SIG-M5 treated with dmso at 0.1 percent for 504 hours (cell line): ENCODE results near the gene KPNA6.
"Not testable (repeated sequence)": the region's sequence is repeated elsewhere in the genome, so short reads cannot be mapped to it uniquely, and the experiment has no call there.

Experiments used
- DNase-seq: peaks from one replicate; lab custom pipeline; 2025; ENCODE audit not compliant: unreplicated experiment; lab: John Stamatoyannopoulos, UW

KPNA6 gene

GRCh38 chr1:32138965-32139364 is 31.1 kb downstream of the KPNA6 start:
- DNase-seq, result no peak

GRCh38 chr1:32142446-32143301 is 34.8 kb downstream of the KPNA6 start:
- DNase-seq, result peak; percentile 34

DNA sequence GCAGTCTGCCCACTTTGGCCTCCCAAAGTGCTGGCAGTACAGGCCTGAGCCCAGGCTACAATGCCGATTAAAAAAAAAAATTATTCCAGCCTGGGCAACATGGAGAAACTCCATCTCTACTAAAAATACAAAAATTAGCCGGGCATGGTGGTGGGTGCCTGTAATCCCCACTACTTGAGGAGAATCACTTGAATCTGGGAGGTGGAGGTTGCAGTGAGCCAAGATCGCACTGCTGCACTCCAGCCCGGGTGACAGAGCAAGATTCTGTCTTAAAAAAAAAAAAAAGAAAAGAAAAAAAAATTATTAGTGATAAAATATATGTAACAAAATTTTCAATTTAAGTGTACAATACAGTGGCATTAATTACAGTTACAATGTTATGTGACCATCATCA is 35.4 kb downstream of the KPNA6 start:
- not testable (repeated sequence) for DNase-seq

GRCh38 chr1:32144033-32144432 is 36.2 kb downstream of the KPNA6 start:
- DNase-seq, result no peak

DNA sequence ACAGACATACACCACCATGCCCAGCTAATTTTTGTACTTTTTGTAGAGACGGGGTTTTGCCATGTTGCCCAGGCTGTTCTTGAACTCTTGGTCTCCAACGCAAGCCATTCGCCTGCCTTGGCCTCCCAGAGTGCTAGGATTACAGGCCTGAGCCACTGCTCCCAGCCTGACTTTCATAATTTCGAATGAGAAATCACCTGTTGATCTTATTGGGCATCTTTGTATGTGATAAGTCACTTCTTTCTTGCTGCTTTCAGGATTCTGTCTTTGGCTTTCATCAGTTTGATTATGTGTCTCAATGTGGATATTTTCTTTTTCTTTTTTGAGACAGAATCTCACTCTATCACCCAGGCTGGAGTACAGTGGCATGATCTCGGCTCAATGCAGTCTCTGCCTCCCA is 39.9 kb downstream of the KPNA6 start:
- not testable (repeated sequence) for DNase-seq

GRCh38 chr1:32150847-32151246 is 43.0 kb downstream of the KPNA6 start:
- DNase-seq, result no peak

- no peak for DNase-seq
Observed at GRCh38 chr1:32151319-32151787, 43.5 kb downstream of the KPNA6 start.

- no peak for DNase-seq
Observed at GRCh38 chr1:32159189-32159588, 51.3 kb downstream of the KPNA6 start.

- no peak for DNase-seq
Observed at GRCh38 chr1:32163405-32163804, 55.5 kb downstream of the KPNA6 start.

GRCh38 chr1:32165633-32166032 is 57.8 kb downstream of the KPNA6 start:
- not testable (repeated sequence) for DNase-seq

DNA sequence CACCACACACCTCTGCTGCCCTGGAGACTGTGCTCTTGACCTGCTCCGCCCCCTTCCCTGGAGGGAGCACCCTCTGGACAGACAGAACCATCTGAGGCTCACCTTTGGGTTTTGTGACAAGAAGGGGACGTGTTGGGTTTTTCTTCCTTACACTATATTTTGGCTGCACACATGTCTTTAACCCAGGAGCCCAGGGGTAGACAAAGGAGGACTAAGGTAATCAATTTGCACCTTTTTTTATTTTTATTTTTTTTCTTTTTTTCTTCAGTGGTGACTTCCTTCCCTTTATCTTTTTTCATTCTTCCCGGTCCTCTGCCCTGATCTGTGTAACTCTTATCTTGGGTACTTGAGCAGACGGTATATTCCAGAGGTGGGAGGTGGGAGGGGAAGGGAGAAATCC is 63.1 kb downstream of the KPNA6 start:
- no peak for DNase-seq

- no peak for DNase-seq
Observed at GRCh38 chr1:32172621-32173245, 64.9 kb downstream of the KPNA6 start.

GRCh38 chr1:32178380-32179192 is 70.7 kb downstream of the KPNA6 start:
- DNase-seq, result peak; percentile 86

GRCh38 chr1:32179193-32179442 is 71.3 kb downstream of the KPNA6 start:
- DNase-seq, result no peak

- peak; percentile 83 for DNase-seq
Observed at GRCh38 chr1:32179443-32180185, 71.8 kb downstream of the KPNA6 start, which contains the start of gene TXLNA. Gene TXLNA, plus strand, starts transcription at chr1:32179675. Its CDS starts 671 bp downstream, at chr1:32180346.

- peak; percentile 28 for DNase-seq
Observed at GRCh38 chr1:32180186-32181060, 72.6 kb downstream of the KPNA6 start.

DNA sequence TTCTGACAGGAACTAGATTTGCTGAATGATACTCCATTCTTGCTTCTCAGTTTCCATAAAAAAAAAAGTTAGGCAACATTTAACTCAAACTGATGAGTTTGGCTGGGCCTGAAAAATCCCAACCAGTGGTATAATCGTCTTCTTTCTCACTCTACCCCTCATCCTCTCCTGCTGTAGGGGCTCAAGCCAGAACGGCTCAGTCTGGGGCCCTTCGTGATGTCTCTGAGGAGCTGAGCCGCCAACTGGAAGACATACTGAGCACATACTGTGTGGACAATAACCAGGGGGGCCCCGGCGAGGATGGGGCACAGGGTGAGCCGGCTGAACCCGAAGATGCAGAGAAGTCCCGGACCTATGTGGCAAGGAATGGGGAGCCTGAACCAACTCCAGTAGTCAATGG is 73.2 kb downstream of the KPNA6 start:
- DNase-seq, result no peak

DNA sequence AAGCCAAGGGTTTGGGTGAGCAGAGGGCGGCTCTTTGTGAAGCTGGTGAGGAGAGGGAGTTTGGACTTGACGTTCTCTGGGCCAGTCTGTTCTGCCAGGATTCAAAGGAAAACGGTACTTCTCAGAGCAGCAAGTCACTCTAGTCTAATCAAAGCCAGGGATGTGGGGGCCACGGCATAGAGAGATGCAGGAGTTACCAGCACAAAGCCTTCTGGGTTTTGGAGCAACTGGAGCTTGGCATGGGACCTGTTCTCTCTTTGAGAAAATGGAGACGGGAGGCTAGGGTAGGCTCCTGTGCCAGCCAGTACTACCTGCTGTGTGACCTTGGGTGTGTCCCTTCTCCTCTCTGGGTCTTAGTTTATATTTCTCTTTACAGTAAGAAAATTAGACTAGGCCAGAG is 73.7 kb downstream of the KPNA6 start:
- no peak for DNase-seq

DNA sequence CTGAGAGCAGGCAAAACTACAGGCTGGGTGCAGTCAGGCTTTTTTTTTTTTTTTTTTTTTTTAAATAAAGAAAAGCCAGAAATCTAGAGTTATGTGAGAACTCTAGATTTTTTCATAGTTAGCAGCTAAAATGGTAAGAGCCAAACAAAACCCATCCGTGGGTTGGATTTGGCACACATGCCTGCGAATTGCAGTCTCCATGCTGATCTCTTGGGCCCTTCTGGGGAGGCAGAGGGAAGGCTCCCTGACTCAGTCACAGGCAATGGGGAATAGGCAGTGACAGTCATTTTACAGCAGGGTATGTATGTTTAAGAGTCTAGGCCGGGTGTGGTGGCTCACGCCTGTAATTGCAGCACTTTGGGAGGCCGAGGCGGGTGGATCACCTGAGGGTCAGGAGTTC is 74.2 kb downstream of the KPNA6 start:
- no peak for DNase-seq

DNA sequence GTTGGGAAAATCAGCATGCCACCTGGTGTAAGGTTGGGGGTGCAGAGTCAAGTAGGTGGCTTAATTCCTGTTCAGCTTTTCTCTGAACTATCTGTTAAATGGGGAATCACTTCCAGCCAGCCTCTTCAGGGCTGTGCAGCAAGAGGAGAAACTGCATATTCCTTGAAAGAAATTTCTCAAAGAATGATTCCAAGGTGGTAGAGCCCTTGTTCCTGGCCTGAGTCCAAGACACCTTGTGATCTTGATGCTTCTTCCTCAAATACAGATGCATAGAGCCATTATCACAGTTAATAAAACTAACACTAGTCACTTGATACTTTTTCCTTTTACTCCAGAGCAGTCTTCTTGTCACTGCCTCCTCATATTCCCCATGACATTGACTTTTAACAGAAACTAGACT is 76.8 kb downstream of the KPNA6 start:
- DNase-seq, result no peak
